ENCODE data around the gene FUS. TPM values are rescaled to one million over a fixed set of nuclear protein-coding genes. Genes with fewer than 3 reads are reported as not detected.

FUS gene
- total RNA-seq, 2 experiments from 2014 or later = 459 to 489 TPM

- Mint-ChIP-seq H3K4me3 (no peak overlapping the region), H3K4me1 (ENCODE audit: low read depth) (no peaks in the 10 kb centered on the region), H3K27ac (no peak overlapping the region), H3K27me3 (peaks cover 6% of the 10 kb centered on the region), H3K36me3 (no peaks in the 10 kb centered on the region), H3K9me3 (no peaks in the 10 kb centered on the region)
- intact Hi-C loops (cut with micrococcal nuclease) = no loop called here
- POLR2A ChIA-PET = no interaction called here
- no peak for DNase-seq
- CTCF ChIA-PET = no interaction called here
Measured at GRCh38 chr16:31225193-31225592, 45.3 kb downstream of the FUS start.

GRCh38 chr16:31228206-31228605 is 48.3 kb downstream of the FUS start:
- no peaks in the 10 kb centered on the region for H3K4me1 Mint-ChIP-seq (ENCODE audit: low read depth)
- POLR2A ChIA-PET = no interaction called here
- intact Hi-C loops (cut with micrococcal nuclease) = no loop called here
- no peak for DNase-seq
- H3K4me3 Mint-ChIP-seq = no peak overlapping the region
- no peaks in the 10 kb centered on the region for H3K9me3 Mint-ChIP-seq
- H3K27me3 Mint-ChIP-seq = no peaks in the 10 kb centered on the region
- CTCF ChIA-PET = no interaction called here
- no peak overlapping the region for H3K27ac Mint-ChIP-seq
- no peaks in the 10 kb centered on the region for H3K36me3 Mint-ChIP-seq

- ChIA-PET CTCF (no interaction called here), POLR2A (no interaction called here)
- Mint-ChIP-seq H3K36me3 (no peaks in the 10 kb centered on the region), H3K4me1 (ENCODE audit: low read depth) (no peaks in the 10 kb centered on the region), H3K9me3 (no peaks in the 10 kb centered on the region), H3K27me3 (no peaks in the 10 kb centered on the region), H3K27ac (no peak overlapping the region), H3K4me3 (no peak overlapping the region)
- intact Hi-C loops (cut with micrococcal nuclease) = no loop called here
- no peak for DNase-seq
Measured at GRCh38 chr16:31229501-31229900, 49.6 kb downstream of the FUS start.

- ChIA-PET CTCF (no interaction called here), POLR2A (no interaction called here)
- Mint-ChIP-seq H3K9me3 (no peaks in the 10 kb centered on the region), H3K27ac (no peak overlapping the region), H3K27me3 (no peaks in the 10 kb centered on the region), H3K36me3 (no peaks in the 10 kb centered on the region), H3K4me1 (ENCODE audit: low read depth) (no peaks in the 10 kb centered on the region), H3K4me3 (no peak overlapping the region)
- intact Hi-C loops (cut with micrococcal nuclease) = no loop called here
- DNase-seq = no peak
Measured at GRCh38 chr16:31238041-31238440, 58.1 kb downstream of the FUS start.

Other genes with a start within 250 kb of the FUS start
- 1 to 10 TPM; 9.6 to 9.7 TPM for gene ORAI3, start 231.1 kb upstream of the FUS start, total RNA-seq
- 10 to 100 TPM; 16.4 to 17.4 TPM for gene SETD1A, start 222.4 kb upstream of the FUS start, total RNA-seq
- gene HSD3B7, start 194.9 kb upstream of the FUS start, total RNA-seq = 1 to 10 TPM; 2.2 TPM
- 1 to 10 TPM in 1 of 2 experiments, under 1 TPM in 1; 0.92 to 1.0 TPM for gene STX1B, start 169.5 kb upstream of the FUS start, total RNA-seq
- gene STX4, start 146.6 kb upstream of the FUS start, total RNA-seq = 10 to 100 TPM; 46.7 to 46.8 TPM
- gene ZNF668, start 105.9 kb upstream of the FUS start, total RNA-seq = 10 to 100 TPM; 11.4 to 13.3 TPM
- gene ZNF646, start 105.7 kb upstream of the FUS start, total RNA-seq = 10 to 100 TPM; 18.6 to 19.9 TPM
- 1 to 10 TPM; 3.4 to 5.3 TPM for gene PRSS53, start 91.2 kb upstream of the FUS start, total RNA-seq
- 10 to 100 TPM; 67.3 to 72.3 TPM for gene VKORC1, start 85.3 kb upstream of the FUS start, total RNA-seq
- 10 to 100 TPM; 38.5 to 40.5 TPM for gene BCKDK, start 71.8 kb upstream of the FUS start, total RNA-seq
- 10 to 100 TPM; 48.8 to 49.6 TPM for gene KAT8, start 62.5 kb upstream of the FUS start, total RNA-seq
- not detected for gene PRSS8, start 44.4 kb upstream of the FUS start, total RNA-seq
- gene PRSS36, start 30.1 kb upstream of the FUS start, total RNA-seq = under 1 TPM in 1 of 2 experiments, not detected in 1; 0.24 TPM
- gene PYCARD, start 22.6 kb downstream of the FUS start, total RNA-seq = 10 to 100 TPM; 13.6 to 14.6 TPM
- not detected for gene TRIM72, start 34.0 kb downstream of the FUS start, total RNA-seq
- not detected for gene PYDC1, start 37.0 kb downstream of the FUS start, total RNA-seq
- 1 to 10 TPM; 4.1 to 5.0 TPM for gene ITGAM, start 79.8 kb downstream of the FUS start, total RNA-seq
- 10 to 100 TPM; 30.3 to 32.9 TPM for gene ITGAX, start 175.0 kb downstream of the FUS start, total RNA-seq
- not detected for gene ITGAD, start 213.2 kb downstream of the FUS start, total RNA-seq
- not detected for gene COX6A2, start 248.2 kb downstream of the FUS start, total RNA-seq

Data from activated CD4-positive, alpha-beta memory T cell treated with anti-CD3 and anti-CD28 coated beads for 36 hours (primary cell).